Adipocyte (in vitro differentiated cells): ENCODE measurements around the gene STOM.
"Not testable (repeated sequence)": the region's sequence is repeated elsewhere in the genome, so short reads cannot be mapped to it uniquely, and the experiment has no call there.

Source experiments
- DNase-seq: peaks from one replicate; pipeline ENCODE4 v3.0.0-alpha.2; 2015; ENCODE audit warnings: low read depth
- H3K27me3 ChIP-seq: replicated peaks from 2 replicates; pipeline ENCODE4 v1.7.0; 2013; ENCODE audit warnings: mild to moderate bottlenecking, low read length, moderate library complexity; ENCODE audit not compliant: control insufficient read depth, insufficient read depth
- H3K36me3 ChIP-seq: 2 replicates; pipeline ENCODE4 v1.7.0; 2013; ENCODE audit warnings: low read length, mild to moderate bottlenecking, moderate library complexity; ENCODE audit not compliant: control insufficient read depth, insufficient read depth, severe bottlenecking
- H3K4me1 ChIP-seq: 2 replicates; pipeline ENCODE4 v1.7.0; 2013; ENCODE audit warnings: mild to moderate bottlenecking, low read length, moderate library complexity; ENCODE audit not compliant: control insufficient read depth, insufficient read depth
- H3K4me3 ChIP-seq: 2 replicates; pipeline ENCODE4 v1.7.0; 2013; ENCODE audit warnings: mild to moderate bottlenecking, low read length, moderate library complexity
- H3K9ac ChIP-seq: 2 replicates; pipeline ENCODE4 v1.7.0; 2013; ENCODE audit warnings: mild to moderate bottlenecking, low read length, moderate library complexity
- H3K9me3 ChIP-seq: 2 replicates; pipeline ENCODE4 v1.7.0; 2013; ENCODE audit warnings: mild to moderate bottlenecking, low read length, moderate library complexity; ENCODE audit not compliant: control insufficient read depth

STOM gene

GRCh38 chr9:121296213-121297127 lies 73.6 kb downstream of the STOM start:
- peak overlapping the region; percentile 82 for H3K9ac ChIP-seq
- H3K4me1 ChIP-seq = peaks cover 65% of the 10 kb centered on the region
- H3K36me3 ChIP-seq = peaks cover 3% of the 10 kb centered on the region
- no peak overlapping the region for H3K4me3 ChIP-seq
- no peaks in the 10 kb centered on the region for H3K27me3 ChIP-seq
- DNase-seq = no peak
- no peaks in the 10 kb centered on the region for H3K9me3 ChIP-seq

DNA sequence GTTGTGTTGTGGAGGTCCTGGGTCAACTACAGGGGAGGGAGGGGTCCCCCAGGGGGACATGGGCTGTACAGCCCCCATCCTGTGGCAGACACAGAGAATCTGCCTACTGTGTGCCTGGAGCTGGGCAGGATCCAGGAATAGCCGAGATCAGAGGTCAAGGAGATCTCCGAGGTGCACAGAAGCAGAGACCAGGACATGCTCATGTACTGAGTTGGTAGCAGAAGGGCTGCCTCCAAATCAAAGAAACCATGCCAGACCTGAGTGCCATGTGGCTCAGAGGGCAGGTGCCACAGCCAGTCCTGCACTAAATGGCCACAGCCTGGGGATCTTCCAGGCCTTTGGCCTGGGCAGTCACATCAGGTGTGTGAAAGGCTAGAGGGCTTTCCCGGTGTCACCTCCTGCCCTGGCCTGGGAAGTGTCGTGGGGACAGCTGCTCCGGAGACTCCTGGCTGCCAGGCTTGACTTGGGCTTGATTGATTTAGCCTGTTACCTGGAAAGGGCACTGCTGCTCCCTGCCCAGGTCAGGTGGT lies 74.3 kb downstream of the STOM start:
- peaks cover 3% of the 10 kb centered on the region for H3K36me3 ChIP-seq
- no peaks in the 10 kb centered on the region for H3K9me3 ChIP-seq
- peaks cover 61% of the 10 kb centered on the region for H3K4me1 ChIP-seq
- no peak overlapping the region for H3K4me3 ChIP-seq
- peak overlapping the region; percentile 82 for H3K9ac ChIP-seq
- no peaks in the 10 kb centered on the region for H3K27me3 ChIP-seq
- no peak for DNase-seq

GRCh38 chr9:121294866-121295661 lies 75.0 kb downstream of the STOM start:
- H3K4me3 ChIP-seq = peak overlapping the region; percentile 66
- peak; percentile 53 for DNase-seq
- H3K9ac ChIP-seq = peak overlapping the region; percentile 82
- H3K27me3 ChIP-seq = no peaks in the 10 kb centered on the region
- H3K9me3 ChIP-seq = no peaks in the 10 kb centered on the region
- peaks cover 3% of the 10 kb centered on the region for H3K36me3 ChIP-seq
- peaks cover 59% of the 10 kb centered on the region for H3K4me1 ChIP-seq

DNA sequence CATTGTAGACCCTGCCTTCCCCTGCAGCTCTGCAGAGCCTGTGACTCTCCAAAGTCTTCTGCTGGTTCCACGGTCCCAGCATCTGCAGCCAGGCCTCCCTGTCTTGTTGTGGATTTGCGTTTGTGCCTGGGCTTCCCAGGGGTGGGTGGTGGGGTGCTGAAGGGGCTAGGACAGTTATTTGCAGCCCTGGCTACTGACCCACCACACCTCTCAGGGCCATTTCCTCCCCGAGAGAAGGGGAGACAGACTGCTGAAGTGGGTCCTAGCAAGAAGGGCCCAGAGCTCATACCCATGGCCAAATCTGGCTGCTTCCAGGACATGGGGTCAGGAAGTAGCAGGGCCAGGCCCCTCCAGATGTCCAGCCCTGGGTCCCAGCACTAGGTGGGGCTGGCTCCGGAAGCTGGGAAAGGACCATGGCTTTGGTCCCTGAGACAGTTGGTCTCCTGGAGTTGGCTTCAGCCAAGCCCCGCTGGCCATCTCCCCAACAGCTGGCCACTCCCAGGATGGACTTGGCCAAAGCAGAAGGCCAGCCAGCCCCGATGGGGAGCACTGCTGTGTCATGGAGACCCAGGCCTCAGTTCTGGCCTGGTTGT lies 75.8 kb downstream of the STOM start:
- peak overlapping the region; percentile 66 for H3K4me3 ChIP-seq
- H3K9ac ChIP-seq = peak overlapping the region; percentile 77
- H3K36me3 ChIP-seq = peaks cover 3% of the 10 kb centered on the region
- no peak for DNase-seq
- no peaks in the 10 kb centered on the region for H3K9me3 ChIP-seq
- H3K27me3 ChIP-seq = no peaks in the 10 kb centered on the region
- peaks cover 64% of the 10 kb centered on the region for H3K4me1 ChIP-seq

DNA sequence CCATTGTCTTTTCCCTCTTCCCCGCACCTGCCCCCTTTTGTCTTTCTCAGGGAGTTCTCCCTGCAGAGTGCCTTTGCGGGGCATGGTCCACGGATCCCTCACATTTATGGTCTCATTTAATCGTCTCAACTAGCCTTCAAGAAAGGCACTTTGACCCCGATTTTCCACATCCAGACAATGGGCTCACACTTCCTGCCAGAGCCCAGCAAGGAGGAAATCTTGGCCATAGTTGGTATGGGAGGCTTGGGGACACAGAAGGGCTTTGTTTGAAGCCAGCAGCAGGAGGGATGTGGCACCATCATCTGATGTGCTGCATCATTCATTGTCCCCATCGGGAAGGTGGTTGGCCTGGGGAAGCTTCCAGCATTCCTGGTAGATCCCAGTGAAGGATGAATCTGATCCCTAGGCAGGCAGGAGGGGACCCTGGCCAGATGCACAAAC lies 77.2 kb downstream of the STOM start:
- no peaks in the 10 kb centered on the region for H3K27me3 ChIP-seq
- no peak for DNase-seq
- H3K4me3 ChIP-seq = no peak overlapping the region
- H3K4me1 ChIP-seq = peaks cover 66% of the 10 kb centered on the region
- H3K36me3 ChIP-seq = peaks cover 7% of the 10 kb centered on the region
- H3K9me3 ChIP-seq = no peaks in the 10 kb centered on the region
- H3K9ac ChIP-seq = no peak overlapping the region

DNA sequence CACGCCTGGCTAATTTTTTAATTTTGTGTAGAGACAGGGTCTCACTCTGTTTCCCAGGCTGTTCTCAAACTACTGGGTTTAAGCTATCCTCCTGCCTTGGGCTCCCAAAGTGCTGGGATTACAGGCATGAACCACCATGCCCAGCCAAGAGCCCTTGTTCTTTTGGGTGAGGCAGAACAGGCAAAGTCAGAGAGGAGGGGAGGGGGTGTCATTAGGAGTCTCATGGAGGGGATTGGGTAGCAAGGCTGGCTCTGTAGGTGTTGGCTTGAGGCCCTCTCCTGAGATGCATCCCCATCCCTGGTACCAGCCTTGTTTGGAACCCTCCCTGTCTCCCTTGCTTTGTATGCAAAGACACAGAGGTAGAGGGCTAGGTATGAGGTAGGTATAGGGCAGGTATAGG lies 78.0 kb downstream of the STOM start:
- no peak overlapping the region for H3K4me3 ChIP-seq
- no peak for DNase-seq
- no peaks in the 10 kb centered on the region for H3K9me3 ChIP-seq
- H3K27me3 ChIP-seq = no peaks in the 10 kb centered on the region
- H3K36me3 ChIP-seq = peaks cover 7% of the 10 kb centered on the region
- H3K9ac ChIP-seq = no peak overlapping the region
- peaks cover 69% of the 10 kb centered on the region for H3K4me1 ChIP-seq

- not testable (repeated sequence) for H3K9ac ChIP-seq, H3K36me3 ChIP-seq, H3K4me3 ChIP-seq, DNase-seq, H3K9me3 ChIP-seq, H3K27me3 ChIP-seq
- peaks cover 67% of the 10 kb centered on the region for H3K4me1 ChIP-seq
These were observed 78.5 kb downstream of the STOM start for GRCh38 chr9:121291536-121291935.

- Histone ChIP-seq H3K4me1 (peaks cover 67% of the 10 kb centered on the region), H3K36me3 (peaks cover 7% of the 10 kb centered on the region), H3K9me3 (no peaks in the 10 kb centered on the region), H3K9ac (peak overlapping the region; percentile 89), H3K27me3 (no peaks in the 10 kb centered on the region), H3K4me3 (peak overlapping the region; percentile 43)
- DNase-seq = peak; percentile 71
These were observed 80.2 kb downstream of the STOM start for GRCh38 chr9:121289772-121290370.

DNA sequence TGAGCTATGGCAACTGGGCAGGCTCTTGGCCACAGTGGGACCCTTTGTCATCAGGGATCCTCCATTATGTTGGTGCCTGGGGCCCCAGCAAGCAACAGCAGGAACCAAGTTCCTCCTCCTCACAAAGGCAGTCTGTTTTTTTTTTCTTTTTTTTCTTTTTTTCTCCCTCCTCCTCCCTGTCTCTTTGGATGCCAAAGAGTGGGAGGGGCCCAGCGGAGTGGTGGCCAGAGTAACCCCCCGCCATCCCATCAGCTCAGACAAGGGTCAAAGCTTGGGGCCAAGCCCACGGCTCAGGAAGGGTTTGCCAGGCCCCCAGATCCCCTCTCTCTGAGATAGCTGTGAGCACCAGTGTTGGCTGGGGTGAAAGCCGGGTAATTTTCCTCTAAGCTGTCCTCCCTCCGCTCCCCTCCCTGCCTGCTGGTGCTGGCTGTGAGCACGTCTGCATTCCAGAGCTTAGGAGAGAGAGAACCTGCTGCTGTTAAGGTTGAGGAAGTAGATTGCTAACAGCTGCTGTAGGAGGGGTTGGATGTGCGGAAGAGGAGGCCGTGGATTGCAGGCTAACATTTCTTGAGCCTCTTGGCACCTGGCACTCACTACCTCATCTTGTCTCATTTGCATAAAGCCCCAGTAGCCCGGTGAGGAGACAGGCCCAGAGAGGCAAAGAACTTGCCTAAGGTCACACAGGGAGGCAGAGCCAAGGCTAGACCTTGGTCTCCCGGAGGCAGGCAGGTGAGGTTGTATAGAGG lies 80.9 kb downstream of the STOM start:
- Histone ChIP-seq H3K36me3 (peaks cover 7% of the 10 kb centered on the region), H3K4me3 (peak overlapping the region; percentile 43), H3K27me3 (no peaks in the 10 kb centered on the region), H3K4me1 (peaks cover 67% of the 10 kb centered on the region), H3K9ac (peak overlapping the region; percentile 89), H3K9me3 (no peaks in the 10 kb centered on the region)
- peak; percentile 78 for DNase-seq
